ENCODE measurements around the gene ARFGEF2.
"Not testable (repeated sequence)": the region's sequence is repeated elsewhere in the genome, so short reads cannot be mapped to it uniquely, and the experiment has no call there.

The ARFGEF2 gene

GRCh38 chr20:48984575-48985219 is 63.2 kb downstream of the ARFGEF2 start:
- in situ Hi-C loops (cut with MboI; ENCODE audit: low sequenced_read_pairs) = no loop called here

GRCh38 chr20:48986899-48987298 is 65.4 kb downstream of the ARFGEF2 start:
- in situ Hi-C loops (cut with MboI; ENCODE audit: low sequenced_read_pairs) = no loop called here

GRCh38 chr20:48990467-48990866 is 69.0 kb downstream of the ARFGEF2 start:
- in situ Hi-C loops (cut with MboI; ENCODE audit: low sequenced_read_pairs) = no loop called here

GRCh38 chr20:48995589-48995988 is 74.1 kb downstream of the ARFGEF2 start:
- in situ Hi-C loops (cut with MboI; ENCODE audit: low sequenced_read_pairs) = no loop called here

GRCh38 chr20:48999890-49000870 is 78.7 kb downstream of the ARFGEF2 start:
- in situ Hi-C loops (cut with MboI; ENCODE audit: low sequenced_read_pairs) = no loop called here

GRCh38 chr20:49001741-49002140 is 80.2 kb downstream of the ARFGEF2 start:
- in situ Hi-C loops (cut with MboI; ENCODE audit: low sequenced_read_pairs) = no loop called here

- in situ Hi-C loops (cut with MboI; ENCODE audit: low sequenced_read_pairs) = no loop called here
Observed at GRCh38 chr20:49006446-49006980, 85.0 kb downstream of the ARFGEF2 start.

- in situ Hi-C loops (cut with MboI; ENCODE audit: low sequenced_read_pairs) = no loop called here
Observed at GRCh38 chr20:49009899-49010631, 88.6 kb downstream of the ARFGEF2 start.

GRCh38 chr20:49024220-49024619 is 102.7 kb downstream of the ARFGEF2 start:
- in situ Hi-C loops (cut with MboI; ENCODE audit: low sequenced_read_pairs) = no loop called here

GRCh38 chr20:49028177-49028576 is 106.7 kb downstream of the ARFGEF2 start:
- in situ Hi-C loops (cut with MboI; ENCODE audit: low sequenced_read_pairs) = not testable (repeated sequence)

GRCh38 chr20:49028684-49029083 is 107.2 kb downstream of the ARFGEF2 start:
- in situ Hi-C loops (cut with MboI; ENCODE audit: low sequenced_read_pairs) = no loop called here

- in situ Hi-C loops (cut with MboI; ENCODE audit: low sequenced_read_pairs) = no loop called here
Observed at GRCh38 chr20:49029203-49029602, 107.7 kb downstream of the ARFGEF2 start.

GRCh38 chr20:49030954-49031619 is 109.6 kb downstream of the ARFGEF2 start:
- in situ Hi-C loops (cut with MboI; ENCODE audit: low sequenced_read_pairs) = no loop called here

GRCh38 chr20:49032455-49032854 is 110.9 kb downstream of the ARFGEF2 start:
- in situ Hi-C loops (cut with MboI; ENCODE audit: low sequenced_read_pairs) = no loop called here

GRCh38 chr20:49034070-49034732 is 112.7 kb downstream of the ARFGEF2 start:
- in situ Hi-C loops (cut with MboI; ENCODE audit: low sequenced_read_pairs) = no loop called here

GRCh38 chr20:49037962-49038387 is 116.5 kb downstream of the ARFGEF2 start:
- in situ Hi-C loops (cut with MboI; ENCODE audit: low sequenced_read_pairs) = no loop called here

GRCh38 chr20:49039854-49040253 is 118.3 kb downstream of the ARFGEF2 start:
- in situ Hi-C loops (cut with MboI; ENCODE audit: low sequenced_read_pairs) = no loop called here

- in situ Hi-C loops (cut with MboI; ENCODE audit: low sequenced_read_pairs) = no loop called here
Observed at GRCh38 chr20:49043000-49043399, 121.5 kb downstream of the ARFGEF2 start.

GRCh38 chr20:49045440-49046086 is 124.1 kb downstream of the ARFGEF2 start:
- in situ Hi-C loops (cut with MboI; ENCODE audit: low sequenced_read_pairs) = no loop called here

All from HL-60/S4 (cell line).